ENCODE measurements around the gene RCAN1.

Gene RCAN1

GRCh38 chr21:34619841-34620665, 5.1 kb upstream of the RCAN1 start:
- TF ChIP-seq RAD21 (IDR thresholded peaks at IDR 0.05; ENCODE audit: low read depth) (no peak), MAX (IDR thresholded peaks at IDR 0.05) (no peak), TAF1 (IDR thresholded peaks at IDR 0.05; ENCODE audit: low read depth) (no peak), NFIC (IDR thresholded peaks at IDR 0.05) (no peak), CEBPB (IDR thresholded peaks at IDR 0.05) (no peak), YY1 (IDR thresholded peaks at IDR 0.05; ENCODE audit: low read depth) (no peak), USF1 (IDR thresholded peaks at IDR 0.05) (no peak), TEAD4 (IDR thresholded peaks at IDR 0.05) (no peak), TCF12 (IDR thresholded peaks at IDR 0.05; ENCODE audit: low read depth) (no peak), CREB1 (IDR thresholded peaks at IDR 0.05; ENCODE audit: low read depth) (no peak)

DNA sequence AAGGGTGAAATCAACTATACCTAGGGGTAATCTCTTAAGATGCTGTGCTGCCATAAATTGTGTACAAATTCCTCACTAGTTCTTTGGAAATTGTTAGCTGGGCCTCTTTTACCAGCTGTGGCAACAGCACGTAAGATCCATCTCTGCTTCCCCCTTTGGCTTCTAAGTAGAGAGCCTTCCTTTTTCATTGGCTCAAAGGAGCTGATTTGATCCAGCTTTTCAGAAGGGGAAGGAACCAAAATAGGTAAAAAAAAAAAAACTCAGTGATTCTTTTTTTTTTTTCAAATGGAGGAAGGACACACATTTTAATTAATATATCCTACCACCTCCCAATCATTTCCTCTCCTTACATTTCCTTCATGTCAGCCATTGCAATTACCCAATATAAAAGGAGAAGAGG, 4.0 kb upstream of the RCAN1 start:
- no peak for TF ChIP-seq EGR1 (IDR thresholded peaks at IDR 0.05)
- no peak for TF ChIP-seq NFIC (IDR thresholded peaks at IDR 0.05)
- TF ChIP-seq TEAD4 (IDR thresholded peaks at IDR 0.05), result no peak
- no peak for TF ChIP-seq TAF1 (IDR thresholded peaks at IDR 0.05; ENCODE audit: low read depth)
- TF ChIP-seq USF1 (IDR thresholded peaks at IDR 0.05), result no peak
- TF ChIP-seq ZBTB7A (IDR thresholded peaks at IDR 0.05; ENCODE audit: low read depth), result no peak

- TF ChIP-seq RAD21 (IDR thresholded peaks at IDR 0.05; ENCODE audit: low read depth), result no peak
- TF ChIP-seq, protein P1, sequence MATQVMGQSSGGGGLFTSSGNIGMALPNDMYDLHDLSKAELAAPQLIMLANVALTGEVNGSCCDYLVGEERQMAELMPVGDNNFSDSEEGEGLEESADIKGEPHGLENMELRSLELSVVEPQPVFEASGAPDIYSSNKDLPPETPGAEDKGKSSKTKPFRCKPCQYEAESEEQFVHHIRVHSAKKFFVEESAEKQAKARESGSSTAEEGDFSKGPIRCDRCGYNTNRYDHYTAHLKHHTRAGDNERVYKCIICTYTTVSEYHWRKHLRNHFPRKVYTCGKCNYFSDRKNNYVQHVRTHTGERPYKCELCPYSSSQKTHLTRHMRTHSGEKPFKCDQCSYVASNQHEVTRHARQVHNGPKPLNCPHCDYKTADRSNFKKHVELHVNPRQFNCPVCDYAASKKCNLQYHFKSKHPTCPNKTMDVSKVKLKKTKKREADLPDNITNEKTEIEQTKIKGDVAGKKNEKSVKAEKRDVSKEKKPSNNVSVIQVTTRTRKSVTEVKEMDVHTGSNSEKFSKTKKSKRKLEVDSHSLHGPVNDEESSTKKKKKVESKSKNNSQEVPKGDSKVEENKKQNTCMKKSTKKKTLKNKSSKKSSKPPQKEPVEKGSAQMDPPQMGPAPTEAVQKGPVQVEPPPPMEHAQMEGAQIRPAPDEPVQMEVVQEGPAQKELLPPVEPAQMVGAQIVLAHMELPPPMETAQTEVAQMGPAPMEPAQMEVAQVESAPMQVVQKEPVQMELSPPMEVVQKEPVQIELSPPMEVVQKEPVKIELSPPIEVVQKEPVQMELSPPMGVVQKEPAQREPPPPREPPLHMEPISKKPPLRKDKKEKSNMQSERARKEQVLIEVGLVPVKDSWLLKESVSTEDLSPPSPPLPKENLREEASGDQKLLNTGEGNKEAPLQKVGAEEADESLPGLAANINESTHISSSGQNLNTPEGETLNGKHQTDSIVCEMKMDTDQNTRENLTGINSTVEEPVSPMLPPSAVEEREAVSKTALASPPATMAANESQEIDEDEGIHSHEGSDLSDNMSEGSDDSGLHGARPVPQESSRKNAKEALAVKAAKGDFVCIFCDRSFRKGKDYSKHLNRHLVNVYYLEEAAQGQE (IDR thresholded peaks at IDR 0.05; ENCODE audit: low read depth), result no peak
- no peak for TF ChIP-seq FOXM1 (IDR thresholded peaks at IDR 0.05; ENCODE audit: borderline replicate concordance, low read depth)
- TF ChIP-seq EGR1 (IDR thresholded peaks at IDR 0.05), result no peak
- TF ChIP-seq TCF12 (IDR thresholded peaks at IDR 0.05; ENCODE audit: low read depth), result no peak
- no peak for TF ChIP-seq ZBTB7A (IDR thresholded peaks at IDR 0.05; ENCODE audit: low read depth)
- no peak for TF ChIP-seq CREB1 (IDR thresholded peaks at IDR 0.05; ENCODE audit: low read depth)
- TF ChIP-seq USF1 (IDR thresholded peaks at IDR 0.05), result no peak
- no peak for TF ChIP-seq MAX (IDR thresholded peaks at IDR 0.05)
- no peak for TF ChIP-seq CEBPB (IDR thresholded peaks at IDR 0.05)
- TF ChIP-seq TEAD4 (IDR thresholded peaks at IDR 0.05), result no peak
- TF ChIP-seq EP300 (IDR thresholded peaks at IDR 0.05; ENCODE audit: borderline replicate concordance), result no peak
Observed at GRCh38 chr21:34617753-34618339, 2.9 kb upstream of the RCAN1 start.

GRCh38 chr21:34615487-34615814, 538 bp upstream of the RCAN1 start:
- TF ChIP-seq TAF1 (IDR thresholded peaks at IDR 0.05; ENCODE audit: low read depth) (0 out of 2 replicates have a peak, but pooled peaks have one; percentile 21), TEAD4 (IDR thresholded peaks at IDR 0.05) (no peak)

DNA sequence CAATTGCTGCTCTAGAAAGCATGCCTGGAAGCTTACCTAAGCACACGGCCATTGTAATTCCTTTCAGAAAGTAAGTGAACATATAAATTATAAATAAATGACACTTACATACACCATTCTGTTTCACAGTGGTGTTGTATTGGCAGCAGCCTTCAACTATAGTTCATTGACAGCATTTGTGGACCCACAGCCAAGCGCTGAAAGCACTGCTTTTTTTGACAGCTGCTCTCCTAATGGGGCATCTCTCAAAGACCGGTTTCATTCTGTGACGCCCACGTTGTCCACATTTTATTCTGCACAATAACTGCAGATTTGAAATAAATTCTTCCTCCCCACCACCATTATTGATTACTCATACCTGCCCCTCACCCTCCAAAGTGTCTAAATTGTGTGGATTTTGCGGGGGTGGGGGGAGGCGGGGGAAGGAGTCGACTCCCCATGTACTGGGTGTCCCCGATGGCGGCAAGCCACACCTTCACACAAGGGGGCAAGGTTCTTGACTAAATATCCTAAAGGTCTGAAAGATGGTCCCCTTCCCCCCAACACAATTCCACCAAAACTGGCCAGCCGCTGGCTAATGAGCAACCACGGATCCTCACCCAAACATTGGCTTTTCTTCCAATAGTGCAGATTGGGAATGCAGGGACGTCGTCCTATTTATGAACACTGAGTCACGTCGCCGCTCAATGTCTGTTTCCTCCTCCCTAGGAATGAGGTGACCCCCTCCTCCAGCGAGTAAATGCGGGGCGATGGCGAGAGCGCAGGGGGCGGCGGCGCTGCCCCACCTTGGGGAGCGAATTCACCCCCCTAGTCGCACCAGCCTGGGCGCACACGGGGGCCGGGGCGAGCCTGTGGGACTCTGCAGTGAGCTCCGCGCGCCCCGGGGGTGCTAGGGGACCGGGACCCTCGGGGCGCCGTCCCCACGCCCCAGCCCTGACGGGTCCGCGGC, 960 bp downstream of the RCAN1 start:
- TF ChIP-seq FOXM1 (IDR thresholded peaks at IDR 0.05; ENCODE audit: borderline replicate concordance, low read depth), result no peak
- TF ChIP-seq YY1 (IDR thresholded peaks at IDR 0.05; ENCODE audit: low read depth), result no peak
- TF ChIP-seq RAD21 (IDR thresholded peaks at IDR 0.05; ENCODE audit: low read depth), result no peak
- TF ChIP-seq EP300 (IDR thresholded peaks at IDR 0.05; ENCODE audit: borderline replicate concordance), result no peak
- no peak for TF ChIP-seq NFIC (IDR thresholded peaks at IDR 0.05)
- TF ChIP-seq TEAD4 (IDR thresholded peaks at IDR 0.05), result no peak
- TF ChIP-seq CEBPB (IDR thresholded peaks at IDR 0.05), result no peak
- no peak for TF ChIP-seq USF1 (IDR thresholded peaks at IDR 0.05)
- TF ChIP-seq, protein P1 (IDR thresholded peaks at IDR 0.05; ENCODE audit: low read depth), result no peak
- no peak for TF ChIP-seq TCF12 (IDR thresholded peaks at IDR 0.05; ENCODE audit: low read depth)
- TF ChIP-seq MAX (IDR thresholded peaks at IDR 0.05), result no peak
- no peak for TF ChIP-seq TAF1 (IDR thresholded peaks at IDR 0.05; ENCODE audit: low read depth)
- no peak for TF ChIP-seq EGR1 (IDR thresholded peaks at IDR 0.05)
- TF ChIP-seq ZBTB7A (IDR thresholded peaks at IDR 0.05; ENCODE audit: low read depth), result no peak
- TF ChIP-seq CREB1 (IDR thresholded peaks at IDR 0.05; ENCODE audit: low read depth), result no peak

All from Ishikawa (cell line).